ENCODE data around the gene RPS6KC1. TPM values are rescaled to one million over a fixed set of nuclear protein-coding genes. Genes with fewer than 3 reads are reported as not detected.

The RPS6KC1 gene
- total and polyA plus RNA-seq, 2 of the 4 experiments (the other 2 are of a cell fraction) = 7.9 to 23.7 TPM

DNA sequence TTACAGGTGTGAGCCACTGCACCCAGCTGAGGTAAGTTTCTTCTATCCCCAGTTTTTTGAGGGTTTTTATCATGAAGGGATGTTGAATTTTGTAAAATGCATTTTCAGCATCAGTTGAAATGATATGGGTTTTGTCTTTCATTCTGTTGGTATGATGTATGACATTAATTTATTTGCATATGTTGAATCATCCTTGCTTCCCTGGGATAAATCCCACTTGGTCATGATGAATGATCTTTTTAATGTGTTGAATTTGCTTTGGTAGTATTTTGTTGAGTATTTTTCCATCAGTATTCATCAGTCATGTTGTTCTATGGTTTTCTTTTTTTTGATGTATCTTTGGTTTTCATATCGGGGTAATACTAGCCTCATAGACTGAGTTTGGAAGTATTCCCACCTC, 141.0 kb downstream of the RPS6KC1 start:
- POLR2A ChIA-PET (ENCODE audit: unreplicated experiment) = no interaction called here

More for the DNA sequence above, 141.0 kb downstream of the RPS6KC1 start:
- Histone ChIP-seq H2BK20ac (ENCODE audit: low read depth, low read length) (no peak overlapping the region), H2BK15ac (ENCODE audit: low read depth, low read length) (no peak overlapping the region), H3K56ac (ENCODE audit: extremely low read depth, insufficient read depth, low read length) (no peak overlapping the region), H3K14ac (replicated peaks; ENCODE audit: low read depth, low read length) (no peak overlapping the region), H4K91ac (ENCODE audit: insufficient read depth, low read depth, low read length) (no peak overlapping the region), H2AFZ (replicated peaks; ENCODE audit: low read length, poor library complexity) (no peak overlapping the region), H3K9me1 (ENCODE audit: insufficient read depth, low read length) (no peaks in the 10 kb centered on the region; the same call in 1 of the 2 replicates), H2BK120ac (ENCODE audit: low read depth, low read length) (no peak overlapping the region), H3K36me3 (ENCODE audit: control insufficient read depth, insufficient read depth, low read length) (no peaks in the 10 kb centered on the region), H4K20me1 (ENCODE audit: insufficient read depth, low read length) (no peaks in the 10 kb centered on the region), H2AK9ac (replicated peaks; ENCODE audit: low read depth, low read length, poor library complexity) (no peak overlapping the region), H3K79me1 (ENCODE audit: low read depth in 1 of 2, low read length in 2 of 2) (peaks cover 10 to 15% of the 10 kb centered on the region in 2 experiments; a peak in 2 of 4 replicates), H3K4ac (ENCODE audit: low read depth, low read length) (no peak overlapping the region), H3K9ac (ENCODE audit: low read depth, low read length) (no peak overlapping the region), H3K4me3 (ENCODE audit: insufficient read depth, low read depth, low read length) (no peak overlapping the region), H4K5ac (ENCODE audit: low read depth, low read length) (no peak overlapping the region), H3K9me3 (ENCODE audit: control insufficient read depth, insufficient read depth, low read length) (no peaks in the 10 kb centered on the region), H3K27ac (ENCODE audit: insufficient read depth, low read length) (no peak overlapping the region), H3K4me1 (ENCODE audit: control insufficient read depth, insufficient read depth, low read length) (no peaks in the 10 kb centered on the region), H3K18ac (ENCODE audit: low read depth, low read length) (no peak overlapping the region), H3K27me3 (ENCODE audit: control insufficient read depth, insufficient read depth, low read length) (no peaks in the 10 kb centered on the region), H3K23ac (ENCODE audit: low read depth, low read length) (no peak overlapping the region), H2AK5ac (ENCODE audit: low read depth, low read length) (no peak overlapping the region), H3K4me2 (ENCODE audit: low read depth, low read length) (no peak overlapping the region), H2BK5ac (ENCODE audit: low read depth, low read length, poor library complexity, severe bottlenecking) (no peak overlapping the region), H4K8ac (ENCODE audit: low read depth in 2 of 2, low read length in 2 of 2) (no peak overlapping the region)
- in situ Hi-C loops (cut with MboI; ENCODE audit: low sequenced_read_pairs) = no loop called here
- no peak for ATAC-seq (ENCODE audit: low read depth)
- DNase-seq = no peak
- dilution Hi-C loops (cut with HindIII; ENCODE audit: low sequenced_read_pairs, unreplicated experiment) = no loop called here
- intact Hi-C loops (cut with micrococcal nuclease) = no loop called here
- WGBS, 2 experiments (ENCODE audit: extremely low coverage in 2 of 2, insufficient read length in 1 of 2) = no CpG with 5 or more reads among the region's 1 CpG
- no TSS peak for BruUV-seq (replicated peaks)
- CTCF ChIA-PET = no interaction called here
- TF ChIP-seq MXI1 (IDR thresholded peaks at IDR 0.05; ENCODE audit: borderline replicate concordance, low read depth, low read length) (no peak), ELK1 (IDR thresholded peaks at IDR 0.05; ENCODE audit: borderline replicate concordance, low read depth, low read length) (no peak), RCOR1 (IDR thresholded peaks at IDR 0.05; ENCODE audit: insufficient replicate concordance, low read length) (no peak), CEBPB (IDR thresholded peaks at IDR 0.05; ENCODE audit: low read depth, low read length) (no peak), MAFK (IDR thresholded peaks at IDR 0.05; ENCODE audit: low read depth, low read length) (no peak), FOS (IDR thresholded peaks at IDR 0.05; ENCODE audit: low read depth, low read length) (no peak), BHLHE40 (IDR thresholded peaks at IDR 0.05; ENCODE audit: low read depth, low read length) (no peak), CHD1 (IDR thresholded peaks at IDR 0.05; ENCODE audit: low read depth, low read length) (no peak)
- TF ChIP-seq, protein P1, sequence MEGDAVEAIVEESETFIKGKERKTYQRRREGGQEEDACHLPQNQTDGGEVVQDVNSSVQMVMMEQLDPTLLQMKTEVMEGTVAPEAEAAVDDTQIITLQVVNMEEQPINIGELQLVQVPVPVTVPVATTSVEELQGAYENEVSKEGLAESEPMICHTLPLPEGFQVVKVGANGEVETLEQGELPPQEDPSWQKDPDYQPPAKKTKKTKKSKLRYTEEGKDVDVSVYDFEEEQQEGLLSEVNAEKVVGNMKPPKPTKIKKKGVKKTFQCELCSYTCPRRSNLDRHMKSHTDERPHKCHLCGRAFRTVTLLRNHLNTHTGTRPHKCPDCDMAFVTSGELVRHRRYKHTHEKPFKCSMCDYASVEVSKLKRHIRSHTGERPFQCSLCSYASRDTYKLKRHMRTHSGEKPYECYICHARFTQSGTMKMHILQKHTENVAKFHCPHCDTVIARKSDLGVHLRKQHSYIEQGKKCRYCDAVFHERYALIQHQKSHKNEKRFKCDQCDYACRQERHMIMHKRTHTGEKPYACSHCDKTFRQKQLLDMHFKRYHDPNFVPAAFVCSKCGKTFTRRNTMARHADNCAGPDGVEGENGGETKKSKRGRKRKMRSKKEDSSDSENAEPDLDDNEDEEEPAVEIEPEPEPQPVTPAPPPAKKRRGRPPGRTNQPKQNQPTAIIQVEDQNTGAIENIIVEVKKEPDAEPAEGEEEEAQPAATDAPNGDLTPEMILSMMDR (conservative IDR thresholded peaks at IDR 0.05; ENCODE audit: low read depth, low read length) = no peak
